Hepatic stellate cell (primary cell): ENCODE data around the gene MYRIP.
A peak's percentile ranks its signal among the peaks of the same experiment; 100 is the strongest.
"Not testable (repeated sequence)": the region's sequence is repeated elsewhere in the genome, so short reads cannot be mapped to it uniquely, and the experiment has no call there.

Experiments
- DNase-seq: peaks from one replicate; pipeline ENCODE4 v3.0.0; 2011; ENCODE audit warnings: low spot score

Gene MYRIP

DNA sequence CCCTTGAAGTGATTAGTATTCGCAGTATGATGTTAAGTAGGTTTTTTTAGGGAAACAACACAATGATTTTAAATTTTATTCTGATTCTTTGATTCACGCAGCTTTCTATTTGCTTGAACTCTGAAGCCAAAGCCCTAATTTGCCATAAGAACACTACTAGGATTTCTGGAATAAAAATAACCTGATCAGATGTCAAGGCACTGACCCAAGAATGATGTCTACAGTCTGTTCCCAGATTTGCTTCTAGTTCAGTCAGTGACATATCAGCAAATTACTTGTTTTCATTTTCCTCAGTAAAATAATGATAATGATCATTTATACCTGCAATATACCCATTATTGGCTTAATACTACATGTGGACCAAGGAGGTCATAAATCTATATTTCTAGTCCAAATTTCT, 320.6 kb downstream of the MYRIP start:
- DNase-seq: no peak

- DNase-seq: no peak
These were observed 321.3 kb downstream of the MYRIP start for GRCh38 chr3:40130721-40131120.

GRCh38 chr3:40133886-40134575, 324.6 kb downstream of the MYRIP start:
- DNase-seq: not testable (repeated sequence)

- no peak for DNase-seq
These were observed 328.3 kb downstream of the MYRIP start for GRCh38 chr3:40137591-40138295.

- DNase-seq: no peak
These were observed 334.1 kb downstream of the MYRIP start for GRCh38 chr3:40143283-40144090.

GRCh38 chr3:40148827-40149226, 339.4 kb downstream of the MYRIP start:
- no peak for DNase-seq

GRCh38 chr3:40152482-40153133, 343.2 kb downstream of the MYRIP start:
- DNase-seq: no peak

- no peak for DNase-seq
These were observed 351.5 kb downstream of the MYRIP start for GRCh38 chr3:40160933-40161332.

DNA sequence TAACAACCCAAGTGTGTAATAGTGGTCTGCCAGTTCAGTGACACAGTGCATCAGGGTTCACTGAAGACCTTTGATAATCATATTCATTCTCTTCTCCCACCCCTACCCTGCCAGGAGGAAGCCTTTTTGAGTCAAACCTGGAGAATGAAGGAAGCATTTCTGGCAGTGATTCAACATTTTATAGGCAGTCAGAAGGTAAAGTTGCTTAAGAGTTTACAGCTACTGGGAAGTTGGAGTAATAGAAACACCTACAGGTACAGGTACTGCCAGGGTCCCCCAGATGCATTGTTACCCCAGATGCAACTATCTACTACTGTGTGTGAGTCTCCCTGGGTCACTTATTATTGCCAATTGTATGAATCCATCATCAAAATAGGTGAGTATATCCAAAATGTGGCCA, 353.2 kb downstream of the MYRIP start:
- no peak for DNase-seq

DNA sequence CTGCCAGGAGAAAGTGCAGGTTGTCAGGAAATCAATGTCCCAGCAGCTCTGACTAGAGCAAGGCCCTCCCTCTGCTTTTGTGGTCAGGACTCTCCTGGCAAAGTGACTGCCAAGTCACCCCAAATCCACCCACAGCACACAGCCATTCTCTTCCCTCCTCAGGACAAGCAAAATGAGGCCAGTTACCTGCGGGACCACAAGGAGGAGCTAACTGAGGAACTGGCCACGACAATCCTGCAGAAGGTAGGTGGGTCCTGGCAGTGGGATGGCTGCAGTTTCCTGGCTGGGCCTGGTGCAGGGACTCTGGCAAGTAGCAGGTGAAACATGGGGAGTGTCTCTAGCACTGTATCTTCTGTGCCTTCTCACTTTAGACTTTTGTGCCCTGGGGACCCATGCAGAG, 357.6 kb downstream of the MYRIP start:
- no peak for DNase-seq

GRCh38 chr3:40167958-40168357, 358.5 kb downstream of the MYRIP start:
- DNase-seq: no peak

DNA sequence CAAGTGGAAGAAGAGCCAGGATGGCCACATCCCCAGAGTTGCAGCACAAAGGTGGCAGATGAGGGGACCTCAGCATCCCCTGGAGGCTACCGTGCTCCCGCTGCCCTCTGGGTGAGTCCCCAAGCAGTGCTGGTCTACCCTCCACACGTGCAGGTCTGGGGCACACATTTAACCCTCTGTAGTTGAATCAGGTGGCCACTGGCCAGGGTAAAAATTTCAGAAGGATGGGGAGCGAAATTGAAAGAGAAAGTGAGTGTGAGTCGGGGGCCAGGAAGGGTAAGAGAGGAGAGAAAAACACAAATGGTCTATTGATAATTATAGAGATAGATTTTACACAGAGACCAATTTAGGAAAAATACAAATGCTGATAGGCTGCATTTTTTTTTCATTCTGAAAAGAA, 360.6 kb downstream of the MYRIP start:
- DNase-seq: no peak

- no peak for DNase-seq
These were observed 361.0 kb downstream of the MYRIP start for GRCh38 chr3:40170395-40170794.

DNA sequence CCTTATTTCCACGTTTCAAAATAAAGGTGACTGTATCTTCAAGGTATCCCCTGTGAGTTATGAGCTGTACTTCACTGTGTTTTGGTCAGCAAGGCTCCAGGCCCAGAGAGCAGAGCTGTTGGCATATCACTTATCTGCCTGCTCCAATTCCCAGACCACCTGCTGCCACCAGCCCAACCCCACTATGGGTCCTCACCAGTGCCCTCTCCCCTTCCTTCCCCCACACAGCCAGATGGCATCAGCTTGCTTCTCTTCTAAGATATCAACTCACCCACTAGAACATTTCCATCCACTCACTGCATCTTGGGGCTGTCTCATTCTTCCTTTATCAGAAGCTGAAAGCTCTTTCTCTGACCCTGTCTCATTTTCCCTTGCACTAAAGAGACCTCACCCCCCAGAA, 363.2 kb downstream of the MYRIP start:
- no peak for DNase-seq

- DNase-seq: no peak
These were observed 363.9 kb downstream of the MYRIP start for GRCh38 chr3:40173227-40173721.

GRCh38 chr3:40178012-40178594, 368.7 kb downstream of the MYRIP start:
- DNase-seq: no peak

DNA sequence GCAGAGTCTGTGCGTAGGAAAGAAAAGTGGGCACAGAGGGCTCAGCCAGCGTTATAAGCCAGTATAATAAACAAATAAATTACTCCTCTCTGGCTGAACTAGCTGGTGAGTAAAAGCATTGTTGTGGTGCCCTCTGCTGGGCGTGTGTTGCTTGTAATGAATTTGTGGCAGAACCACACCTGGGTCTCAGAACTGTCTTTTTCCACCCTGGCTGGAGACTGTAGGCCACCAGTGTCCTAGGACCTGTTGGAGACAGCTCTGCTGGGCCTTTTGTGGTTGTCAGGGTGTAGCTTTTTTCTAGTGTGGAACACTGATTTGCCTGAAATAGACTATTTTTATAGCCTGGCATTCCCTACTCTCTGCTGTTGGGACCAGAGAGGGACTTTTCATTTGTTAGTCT, 369.6 kb downstream of the MYRIP start:
- DNase-seq: peak; percentile 41

GRCh38 chr3:40181182-40181581, 371.8 kb downstream of the MYRIP start:
- DNase-seq: no peak

- DNase-seq: no peak
These were observed 375.8 kb downstream of the MYRIP start for GRCh38 chr3:40185029-40185695.

GRCh38 chr3:40186508-40186907, 377.1 kb downstream of the MYRIP start:
- DNase-seq: no peak

- DNase-seq: no peak
These were observed 378.5 kb downstream of the MYRIP start for GRCh38 chr3:40187945-40188344.
